ENCODE results near the gene TMEM237.

Gene TMEM237

GRCh38 chr2:201597397-201597796, 45.9 kb downstream of the TMEM237 start:
- no peak overlapping the region for H3K27ac ChIP-seq
- TF ChIP-seq, protein P1, sequence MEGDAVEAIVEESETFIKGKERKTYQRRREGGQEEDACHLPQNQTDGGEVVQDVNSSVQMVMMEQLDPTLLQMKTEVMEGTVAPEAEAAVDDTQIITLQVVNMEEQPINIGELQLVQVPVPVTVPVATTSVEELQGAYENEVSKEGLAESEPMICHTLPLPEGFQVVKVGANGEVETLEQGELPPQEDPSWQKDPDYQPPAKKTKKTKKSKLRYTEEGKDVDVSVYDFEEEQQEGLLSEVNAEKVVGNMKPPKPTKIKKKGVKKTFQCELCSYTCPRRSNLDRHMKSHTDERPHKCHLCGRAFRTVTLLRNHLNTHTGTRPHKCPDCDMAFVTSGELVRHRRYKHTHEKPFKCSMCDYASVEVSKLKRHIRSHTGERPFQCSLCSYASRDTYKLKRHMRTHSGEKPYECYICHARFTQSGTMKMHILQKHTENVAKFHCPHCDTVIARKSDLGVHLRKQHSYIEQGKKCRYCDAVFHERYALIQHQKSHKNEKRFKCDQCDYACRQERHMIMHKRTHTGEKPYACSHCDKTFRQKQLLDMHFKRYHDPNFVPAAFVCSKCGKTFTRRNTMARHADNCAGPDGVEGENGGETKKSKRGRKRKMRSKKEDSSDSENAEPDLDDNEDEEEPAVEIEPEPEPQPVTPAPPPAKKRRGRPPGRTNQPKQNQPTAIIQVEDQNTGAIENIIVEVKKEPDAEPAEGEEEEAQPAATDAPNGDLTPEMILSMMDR (IDR thresholded peaks at IDR 0.05), result no peak
- TF ChIP-seq ZFX (IDR thresholded peaks at IDR 0.05; ENCODE audit: borderline replicate concordance), result no peak

DNA sequence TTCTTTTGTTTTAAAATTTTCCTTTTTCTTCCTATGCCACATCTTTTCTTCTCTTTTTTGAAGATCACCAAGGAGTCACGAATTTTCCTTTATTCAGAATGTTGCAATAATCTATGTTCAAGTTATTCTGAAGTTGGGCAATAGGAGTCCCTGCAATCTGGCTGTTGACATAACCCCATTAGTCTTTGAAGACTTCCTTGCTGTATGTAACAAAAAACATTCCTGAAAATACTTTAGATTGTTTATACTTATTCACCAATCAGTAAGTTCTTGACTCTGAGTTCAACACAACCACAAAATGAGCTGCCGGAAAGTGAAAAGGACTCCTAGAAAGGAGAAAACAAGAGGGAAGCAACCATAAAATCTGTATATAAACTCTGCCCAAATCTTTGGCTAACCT, 62.8 kb downstream of the TMEM237 start:
- TF ChIP-seq, protein P1 (IDR thresholded peaks at IDR 0.05), result no peak
- TF ChIP-seq ZFX (IDR thresholded peaks at IDR 0.05; ENCODE audit: borderline replicate concordance), result no peak
- no peak overlapping the region for H3K27ac ChIP-seq

DNA sequence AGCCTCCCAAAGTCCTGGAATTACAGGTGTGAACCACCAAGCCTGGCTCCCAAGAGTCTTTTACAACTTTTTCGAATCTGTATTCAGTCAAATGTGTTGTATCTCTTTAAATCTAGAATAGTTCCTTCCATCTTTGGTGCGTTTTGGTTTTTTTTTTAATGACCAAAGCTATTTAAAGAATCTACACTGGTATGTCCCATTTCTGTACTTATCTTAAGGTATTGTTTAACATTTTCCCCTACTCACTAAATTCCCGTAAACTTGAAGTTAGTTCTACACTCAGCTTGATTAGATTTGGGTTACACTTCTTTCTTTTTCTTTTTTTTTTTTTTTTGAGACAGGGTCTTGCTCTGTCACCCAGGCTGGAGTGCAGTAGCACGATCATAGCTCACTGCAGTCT, 63.8 kb downstream of the TMEM237 start:
- no peak overlapping the region for H3K27ac ChIP-seq
- no peak for TF ChIP-seq ZFX (IDR thresholded peaks at IDR 0.05; ENCODE audit: borderline replicate concordance)
- TF ChIP-seq, protein P1 (IDR thresholded peaks at IDR 0.05), result no peak

DNA sequence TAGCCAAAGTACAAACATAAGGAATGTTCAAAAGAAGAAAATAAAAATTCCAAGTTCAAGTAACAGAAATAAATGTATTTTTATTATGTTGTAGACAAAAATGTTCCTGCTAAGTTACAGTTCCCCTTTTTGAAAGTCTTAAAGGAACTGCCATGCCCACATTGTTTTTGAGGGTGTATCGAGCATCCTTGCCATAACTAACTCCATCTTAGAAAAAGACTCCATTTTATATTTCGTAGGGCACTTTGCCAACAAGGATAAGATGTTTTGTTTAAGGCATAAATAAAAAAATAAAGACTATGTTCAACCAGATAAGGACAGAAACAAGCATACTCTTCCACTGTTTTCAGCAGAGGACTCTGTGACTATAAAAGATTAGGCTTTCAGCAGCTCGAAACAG, 67.3 kb downstream of the TMEM237 start:
- no peak overlapping the region for H3K27ac ChIP-seq
- no peak for TF ChIP-seq ZFX (IDR thresholded peaks at IDR 0.05; ENCODE audit: borderline replicate concordance)
- TF ChIP-seq, protein P1 (IDR thresholded peaks at IDR 0.05), result no peak

DNA sequence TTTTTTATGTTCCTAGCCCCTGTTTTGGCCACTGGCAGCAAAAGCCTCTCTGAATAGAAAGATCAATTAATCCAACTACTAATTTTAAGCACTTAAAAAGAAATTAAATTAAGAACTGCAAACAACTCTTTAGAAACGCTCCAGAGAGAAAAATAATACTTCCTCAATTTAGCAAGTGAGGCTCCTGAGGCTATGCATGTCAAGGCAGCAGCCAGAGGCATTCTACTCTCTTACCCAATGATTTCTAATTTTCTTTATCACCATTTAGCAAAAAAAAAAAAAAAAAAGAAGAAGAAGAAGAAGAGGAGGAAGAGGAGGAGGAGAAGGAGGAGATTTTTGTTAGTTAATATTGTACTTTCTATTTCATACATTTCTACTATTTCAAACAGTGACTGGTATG, 68.5 kb downstream of the TMEM237 start:
- H3K27ac ChIP-seq, result no peak overlapping the region
- TF ChIP-seq, protein P1 (IDR thresholded peaks at IDR 0.05), result no peak
- TF ChIP-seq ZFX (IDR thresholded peaks at IDR 0.05; ENCODE audit: borderline replicate concordance), result no peak

GRCh38 chr2:201572846-201573508, 70.3 kb downstream of the TMEM237 start:
- TF ChIP-seq ZFX (IDR thresholded peaks at IDR 0.05; ENCODE audit: borderline replicate concordance), result no peak
- TF ChIP-seq, protein P1 (IDR thresholded peaks at IDR 0.05), result no peak
- H3K27ac ChIP-seq, result no peak overlapping the region
